ENCODE data around the gene MAU2. TPM values are rescaled to one million over a fixed set of nuclear protein-coding genes. Genes with fewer than 3 reads are reported as not detected.

The MAU2 gene
- total RNA-seq, 1 donor: 32.4 TPM

DNA sequence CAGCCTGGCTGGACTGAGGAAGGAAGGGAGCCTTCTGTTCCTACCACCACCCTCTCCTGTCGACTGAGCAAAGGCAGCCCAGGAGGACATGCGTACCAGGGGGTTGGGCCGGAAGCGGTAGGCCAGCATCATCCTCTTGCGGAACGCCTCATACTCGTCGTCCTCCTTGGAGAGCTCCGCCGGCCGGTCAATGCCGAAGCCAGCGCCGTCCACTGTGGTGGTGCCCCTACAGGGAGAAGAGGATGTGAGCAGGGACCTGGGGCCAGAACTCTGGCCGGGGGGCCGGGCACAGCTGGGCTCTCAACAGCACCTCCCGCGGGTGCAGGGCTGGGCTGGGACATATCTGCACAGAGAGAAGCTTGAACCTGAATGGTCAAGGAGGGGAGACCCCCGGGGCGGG, 43.8 kb upstream of the MAU2 start:
- TF ChIP-seq, protein P1, sequence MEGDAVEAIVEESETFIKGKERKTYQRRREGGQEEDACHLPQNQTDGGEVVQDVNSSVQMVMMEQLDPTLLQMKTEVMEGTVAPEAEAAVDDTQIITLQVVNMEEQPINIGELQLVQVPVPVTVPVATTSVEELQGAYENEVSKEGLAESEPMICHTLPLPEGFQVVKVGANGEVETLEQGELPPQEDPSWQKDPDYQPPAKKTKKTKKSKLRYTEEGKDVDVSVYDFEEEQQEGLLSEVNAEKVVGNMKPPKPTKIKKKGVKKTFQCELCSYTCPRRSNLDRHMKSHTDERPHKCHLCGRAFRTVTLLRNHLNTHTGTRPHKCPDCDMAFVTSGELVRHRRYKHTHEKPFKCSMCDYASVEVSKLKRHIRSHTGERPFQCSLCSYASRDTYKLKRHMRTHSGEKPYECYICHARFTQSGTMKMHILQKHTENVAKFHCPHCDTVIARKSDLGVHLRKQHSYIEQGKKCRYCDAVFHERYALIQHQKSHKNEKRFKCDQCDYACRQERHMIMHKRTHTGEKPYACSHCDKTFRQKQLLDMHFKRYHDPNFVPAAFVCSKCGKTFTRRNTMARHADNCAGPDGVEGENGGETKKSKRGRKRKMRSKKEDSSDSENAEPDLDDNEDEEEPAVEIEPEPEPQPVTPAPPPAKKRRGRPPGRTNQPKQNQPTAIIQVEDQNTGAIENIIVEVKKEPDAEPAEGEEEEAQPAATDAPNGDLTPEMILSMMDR (IDR thresholded peaks at IDR 0.05; ENCODE audit: insufficient read depth, low read depth, low read length): no peak
- no peak for DNase-seq (ENCODE audit: low read depth)

DNA sequence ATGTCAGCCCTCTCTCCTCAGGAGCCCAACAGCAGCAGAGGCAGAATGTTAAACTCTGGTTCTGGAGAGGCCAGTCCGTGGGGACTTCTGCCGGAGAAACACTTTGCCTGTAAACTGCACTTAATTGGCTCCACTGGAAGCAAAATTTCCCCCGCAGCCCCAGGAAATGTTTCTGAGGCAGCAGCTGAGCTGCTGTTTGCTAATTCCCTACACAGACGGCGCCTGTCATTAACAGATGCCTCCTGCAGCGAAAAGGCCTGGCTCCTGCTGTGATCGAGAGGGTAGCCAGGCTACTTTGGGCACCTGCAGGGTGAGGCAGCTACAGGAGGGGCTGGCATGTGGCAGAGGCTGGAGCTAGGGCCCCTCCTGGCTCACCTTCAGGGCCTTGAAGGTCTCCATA, 42.3 kb upstream of the MAU2 start:
- no peak for DNase-seq (ENCODE audit: low read depth)
- no peak overlapping the region for H3K4me3 ChIP-seq (ENCODE audit: low read depth, low read length)
- TF ChIP-seq, protein P1 (IDR thresholded peaks at IDR 0.05; ENCODE audit: insufficient read depth, low read depth, low read length): no peak

More for the DNA sequence above, 43.8 kb upstream of the MAU2 start:
- H3K4me3 ChIP-seq (ENCODE audit: low read depth, low read length): no peak overlapping the region

DNA sequence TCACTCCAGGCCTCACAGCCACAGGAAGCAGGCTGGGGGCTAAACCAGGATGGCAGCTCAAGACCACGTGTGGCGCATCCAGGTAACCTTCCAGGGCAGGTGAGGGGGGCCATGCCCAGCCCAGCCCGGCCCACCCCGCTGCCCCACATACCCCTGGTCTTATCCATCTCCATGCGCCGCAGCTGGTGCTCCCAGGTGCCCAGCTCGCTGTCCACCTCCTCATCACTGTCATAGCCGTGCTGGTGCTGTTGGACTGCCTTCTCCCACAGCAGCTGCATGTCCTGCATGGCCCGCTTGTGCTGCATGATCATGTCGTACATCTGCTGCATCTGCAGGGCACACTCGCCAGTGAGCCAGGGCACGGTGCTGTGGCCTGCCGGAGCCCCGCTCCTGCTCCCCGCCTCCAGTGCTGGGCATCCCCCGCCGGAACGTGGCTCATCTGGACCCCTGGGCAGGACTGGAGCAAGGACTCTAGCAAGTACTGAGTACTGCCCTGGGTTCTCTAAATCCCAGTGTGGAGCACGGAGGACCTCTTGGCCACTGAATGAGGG, 41.5 kb upstream of the MAU2 start:
- TF ChIP-seq, protein P1 (IDR thresholded peaks at IDR 0.05; ENCODE audit: insufficient read depth, low read depth, low read length): no peak
- no peak for DNase-seq (ENCODE audit: low read depth)
- H3K4me3 ChIP-seq (ENCODE audit: low read depth, low read length): no peak overlapping the region

DNA sequence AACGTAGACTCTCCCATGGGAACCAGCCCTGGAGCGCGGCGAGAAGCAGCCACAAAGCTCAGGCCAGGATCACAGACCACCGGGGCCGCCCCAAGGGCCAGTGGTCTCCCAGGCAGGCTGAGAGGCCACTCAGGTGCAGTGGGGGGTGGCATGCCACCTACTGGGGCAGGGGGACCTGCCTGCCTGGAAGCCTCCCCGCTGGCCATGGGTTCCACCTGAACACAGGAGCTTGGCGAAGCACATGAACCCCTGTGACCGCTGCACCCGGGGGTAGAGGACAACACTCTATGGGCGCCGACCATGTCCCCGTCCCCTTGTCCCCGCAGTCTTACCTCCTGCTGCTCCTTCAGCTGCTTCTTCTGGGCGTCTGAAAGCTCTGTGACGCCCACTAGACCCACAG, 40.8 kb upstream of the MAU2 start:
- DNase-seq (ENCODE audit: low read depth): no peak
- no peak overlapping the region for H3K4me3 ChIP-seq (ENCODE audit: low read depth, low read length)
- TF ChIP-seq, protein P1 (IDR thresholded peaks at IDR 0.05; ENCODE audit: insufficient read depth, low read depth, low read length): no peak

DNA sequence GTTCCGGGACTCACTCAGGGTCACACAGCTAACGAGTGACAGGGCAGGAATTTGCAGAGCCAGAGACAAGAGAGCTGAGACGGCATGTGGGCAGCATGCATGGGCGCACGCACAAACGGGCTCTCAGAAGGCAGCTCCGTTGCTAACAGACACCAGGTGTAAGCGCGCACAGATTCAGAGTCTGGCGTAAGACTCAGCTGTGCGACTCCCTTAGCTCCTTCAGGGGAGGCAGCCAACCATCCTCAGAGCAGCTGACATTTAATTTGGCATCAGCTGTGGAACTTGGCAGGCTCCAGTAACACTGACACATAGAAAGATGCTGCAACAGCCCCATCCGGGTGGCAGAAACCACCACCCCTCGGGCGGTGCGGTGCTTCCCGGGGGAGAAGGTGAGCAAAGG, 40.1 kb upstream of the MAU2 start:
- TF ChIP-seq, protein P1 (IDR thresholded peaks at IDR 0.05; ENCODE audit: insufficient read depth, low read depth, low read length): no peak
- DNase-seq (ENCODE audit: low read depth): no peak
- H3K4me3 ChIP-seq (ENCODE audit: low read depth, low read length): no peak overlapping the region

DNA sequence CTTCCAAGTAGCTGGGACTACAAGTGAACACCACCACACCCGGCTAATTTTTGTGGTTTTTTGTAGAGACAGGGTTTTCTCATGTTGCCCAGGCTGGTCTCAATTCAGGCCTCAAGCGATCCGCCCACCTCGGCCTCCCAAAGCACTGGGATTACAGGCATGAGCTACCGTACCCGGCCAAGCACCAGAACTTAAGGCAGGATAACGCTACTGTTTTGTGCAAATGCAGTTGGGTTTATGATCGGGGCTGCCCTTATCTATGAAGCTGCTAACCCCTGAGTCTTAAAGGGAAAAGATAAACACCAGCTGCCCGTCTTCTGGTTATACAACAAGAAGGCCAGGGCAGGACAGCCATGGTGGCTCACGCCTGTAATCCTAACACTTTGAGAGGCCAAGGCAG, 34.9 kb upstream of the MAU2 start:
- TF ChIP-seq, protein P1 (IDR thresholded peaks at IDR 0.05; ENCODE audit: insufficient read depth, low read depth, low read length): no peak
- DNase-seq (ENCODE audit: low read depth): peak; percentile 90
- no peak overlapping the region for H3K4me3 ChIP-seq (ENCODE audit: low read depth, low read length)

DNA sequence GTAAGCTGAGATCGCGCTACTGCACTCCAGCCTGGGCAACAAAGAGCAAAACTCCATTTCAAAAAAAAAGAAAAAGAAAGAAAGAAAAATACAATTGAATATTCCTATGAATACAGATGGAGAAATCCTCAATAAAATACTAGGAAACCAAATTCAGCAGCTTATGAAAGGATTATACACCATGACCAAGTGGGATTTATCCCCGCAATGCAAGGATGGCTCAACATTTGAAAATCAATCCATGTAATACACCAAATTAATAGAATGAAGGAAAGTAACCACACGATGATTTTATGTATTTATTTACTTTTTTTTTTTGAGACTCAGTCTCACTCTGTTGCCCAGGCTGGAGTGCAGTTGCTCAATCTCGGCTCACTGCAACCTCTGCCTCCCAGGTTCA, 28.0 kb upstream of the MAU2 start:
- no peak for DNase-seq (ENCODE audit: low read depth)
- H3K4me3 ChIP-seq (ENCODE audit: low read depth, low read length): no peak overlapping the region
- TF ChIP-seq, protein P1 (IDR thresholded peaks at IDR 0.05; ENCODE audit: insufficient read depth, low read depth, low read length): no peak
